ENCODE results near the gene DNAJC5G. TPM values are rescaled to one million over a fixed set of nuclear protein-coding genes. Genes with fewer than 3 reads are reported as not detected.

DNAJC5G gene
- total and polyA plus RNA-seq, 2 of the 13 experiments (the other 11 are each of a cell fraction or from before 2014, with no cell fraction given), result 0.05 TPM; not detected in 1

GRCh38 chr2:27324720-27325119 lies 49.5 kb downstream of the DNAJC5G start (continued):
- no peak for TF ChIP-seq CHD4 (IDR thresholded peaks at IDR 0.05; ENCODE audit: borderline replicate concordance, low read length)
- TF ChIP-seq HNF4G (IDR thresholded peaks at IDR 0.05; ENCODE audit: borderline replicate concordance, low read depth, low read length), result no peak
- TF ChIP-seq HNF4G (CRISPR knock-in tag; IDR thresholded peaks at IDR 0.05; ENCODE audit: borderline replicate concordance, low read depth), result no peak
- no peak for TF ChIP-seq ZFP62 (CRISPR knock-in tag; IDR thresholded peaks at IDR 0.05)
- TF ChIP-seq POLR2A (IDR thresholded peaks at IDR 0.05; ENCODE audit: insufficient read depth in 1 of 2, low read depth in 2 of 2, low read length in 2 of 2), result peak in 1 of 2 experiments; percentile 50; a peak in 1 of 4 replicates
- TF ChIP-seq MNT (IDR thresholded peaks at IDR 0.05), result no peak
- TF ChIP-seq JUN (CRISPR knock-in tag; IDR thresholded peaks at IDR 0.05), result no peak
- TF ChIP-seq TRAFD1 (CRISPR knock-in tag; IDR thresholded peaks at IDR 0.05; ENCODE audit: borderline replicate concordance), result no peak
- TF ChIP-seq PAWR (CRISPR knock-in tag; IDR thresholded peaks at IDR 0.05; ENCODE audit: borderline replicate concordance), result no peak
- TF ChIP-seq ZNF367 (CRISPR knock-in tag; IDR thresholded peaks at IDR 0.05; ENCODE audit: borderline replicate concordance), result no peak
- TF ChIP-seq, protein P1, sequence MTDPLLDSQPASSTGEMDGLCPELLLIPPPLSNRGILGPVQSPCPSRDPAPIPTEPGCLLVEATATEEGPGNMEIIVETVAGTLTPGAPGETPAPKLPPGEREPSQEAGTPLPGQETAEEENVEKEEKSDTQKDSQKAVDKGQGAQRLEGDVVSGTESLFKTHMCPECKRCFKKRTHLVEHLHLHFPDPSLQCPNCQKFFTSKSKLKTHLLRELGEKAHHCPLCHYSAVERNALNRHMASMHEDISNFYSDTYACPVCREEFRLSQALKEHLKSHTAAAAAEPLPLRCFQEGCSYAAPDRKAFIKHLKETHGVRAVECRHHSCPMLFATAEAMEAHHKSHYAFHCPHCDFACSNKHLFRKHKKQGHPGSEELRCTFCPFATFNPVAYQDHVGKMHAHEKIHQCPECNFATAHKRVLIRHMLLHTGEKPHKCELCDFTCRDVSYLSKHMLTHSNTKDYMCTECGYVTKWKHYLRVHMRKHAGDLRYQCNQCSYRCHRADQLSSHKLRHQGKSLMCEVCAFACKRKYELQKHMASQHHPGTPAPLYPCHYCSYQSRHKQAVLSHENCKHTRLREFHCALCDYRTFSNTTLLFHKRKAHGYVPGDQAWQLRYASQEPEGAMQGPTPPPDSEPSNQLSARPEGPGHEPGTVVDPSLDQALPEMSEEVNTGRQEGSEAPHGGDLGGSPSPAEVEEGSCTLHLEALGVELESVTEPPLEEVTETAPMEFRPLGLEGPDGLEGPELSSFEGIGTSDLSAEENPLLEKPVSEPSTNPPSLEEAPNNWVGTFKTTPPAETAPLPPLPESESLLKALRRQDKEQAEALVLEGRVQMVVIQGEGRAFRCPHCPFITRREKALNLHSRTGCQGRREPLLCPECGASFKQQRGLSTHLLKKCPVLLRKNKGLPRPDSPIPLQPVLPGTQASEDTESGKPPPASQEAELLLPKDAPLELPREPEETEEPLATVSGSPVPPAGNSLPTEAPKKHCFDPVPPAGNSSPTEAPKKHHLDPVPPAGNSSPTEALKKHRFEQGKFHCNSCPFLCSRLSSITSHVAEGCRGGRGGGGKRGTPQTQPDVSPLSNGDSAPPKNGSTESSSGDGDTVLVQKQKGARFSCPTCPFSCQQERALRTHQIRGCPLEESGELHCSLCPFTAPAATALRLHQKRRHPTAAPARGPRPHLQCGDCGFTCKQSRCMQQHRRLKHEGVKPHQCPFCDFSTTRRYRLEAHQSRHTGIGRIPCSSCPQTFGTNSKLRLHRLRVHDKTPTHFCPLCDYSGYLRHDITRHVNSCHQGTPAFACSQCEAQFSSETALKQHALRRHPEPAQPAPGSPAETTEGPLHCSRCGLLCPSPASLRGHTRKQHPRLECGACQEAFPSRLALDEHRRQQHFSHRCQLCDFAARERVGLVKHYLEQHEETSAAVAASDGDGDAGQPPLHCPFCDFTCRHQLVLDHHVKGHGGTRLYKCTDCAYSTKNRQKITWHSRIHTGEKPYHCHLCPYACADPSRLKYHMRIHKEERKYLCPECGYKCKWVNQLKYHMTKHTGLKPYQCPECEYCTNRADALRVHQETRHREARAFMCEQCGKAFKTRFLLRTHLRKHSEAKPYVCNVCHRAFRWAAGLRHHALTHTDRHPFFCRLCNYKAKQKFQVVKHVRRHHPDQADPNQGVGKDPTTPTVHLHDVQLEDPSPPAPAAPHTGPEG (CRISPR knock-in tag; IDR thresholded peaks at IDR 0.05), result no peak
- TF ChIP-seq HOXA3 (CRISPR knock-in tag; IDR thresholded peaks at IDR 0.05), result no peak
- TF ChIP-seq NFKB2 (CRISPR knock-in tag; IDR thresholded peaks at IDR 0.05; ENCODE audit: borderline replicate concordance), result no peak
- no peak for TF ChIP-seq ZNF136 (CRISPR knock-in tag; IDR thresholded peaks at IDR 0.05; ENCODE audit: low read depth)
- peak; percentile 45 for TF ChIP-seq POLR2AphosphoS5 (IDR thresholded peaks at IDR 0.05; ENCODE audit: low read depth, low read length)
- no peak for TF ChIP-seq ZNF354B (CRISPR knock-in tag; IDR thresholded peaks at IDR 0.05)
- no peak for TF ChIP-seq KMT2B (CRISPR knock-in tag; IDR thresholded peaks at IDR 0.05)
- TF ChIP-seq, protein P2, sequence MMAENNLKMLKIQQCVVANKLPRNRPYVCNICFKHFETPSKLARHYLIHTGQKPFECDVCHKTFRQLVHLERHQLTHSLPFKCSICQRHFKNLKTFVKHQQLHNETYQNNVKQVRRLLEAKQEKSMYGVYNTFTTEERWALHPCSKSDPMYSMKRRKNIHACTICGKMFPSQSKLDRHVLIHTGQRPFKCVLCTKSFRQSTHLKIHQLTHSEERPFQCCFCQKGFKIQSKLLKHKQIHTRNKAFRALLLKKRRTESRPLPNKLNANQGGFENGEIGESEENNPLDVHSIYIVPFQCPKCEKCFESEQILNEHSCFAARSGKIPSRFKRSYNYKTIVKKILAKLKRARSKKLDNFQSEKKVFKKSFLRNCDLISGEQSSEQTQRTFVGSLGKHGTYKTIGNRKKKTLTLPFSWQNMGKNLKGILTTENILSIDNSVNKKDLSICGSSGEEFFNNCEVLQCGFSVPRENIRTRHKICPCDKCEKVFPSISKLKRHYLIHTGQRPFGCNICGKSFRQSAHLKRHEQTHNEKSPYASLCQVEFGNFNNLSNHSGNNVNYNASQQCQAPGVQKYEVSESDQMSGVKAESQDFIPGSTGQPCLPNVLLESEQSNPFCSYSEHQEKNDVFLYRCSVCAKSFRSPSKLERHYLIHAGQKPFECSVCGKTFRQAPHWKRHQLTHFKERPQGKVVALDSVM (CRISPR knock-in tag; IDR thresholded peaks at IDR 0.05), result no peak
- TF ChIP-seq ZNF878 (CRISPR knock-in tag; IDR thresholded peaks at IDR 0.05), result no peak
- no peak for TF ChIP-seq ZNF781 (CRISPR knock-in tag; IDR thresholded peaks at IDR 0.05; ENCODE audit: borderline replicate concordance, not compliant biosample characterization)
- TF ChIP-seq HDAC6 (IDR thresholded peaks at IDR 0.05; ENCODE audit: low read depth, low read length), result no peak
